GM23338 (cell line): ENCODE data around the gene MEI4. TPM values are rescaled to one million over a fixed set of nuclear protein-coding genes. Genes with fewer than 3 reads are reported as not detected.

Source experiments
- CTCF ChIP-seq, 2 experiments: fragments of 200-600 bp in 1 of 2; sonication (generic) in 1 of 2; conservative IDR thresholded peaks; 2 replicates each; pipeline versions ENCODE4 v1.5.1 to v1.6.1; 2016 to 2017; ENCODE audit warnings: antibody characterized with exemption in 2 of 2, low read depth in 2 of 2, mild to moderate bottlenecking in 2 of 2, moderate library complexity in 1 of 2
- EZH2phosphoT487 ChIP-seq: fragments of 200-600 bp; sonication (generic); IDR thresholded peaks from one replicate; pipeline ENCODE4 v1.8.1; 2018; ENCODE audit warnings: antibody characterized with exemption; ENCODE audit not compliant: unreplicated experiment
- JUNB ChIP-seq: IDR thresholded peaks from one replicate; pipeline ENCODE4 v1.6.1; 2016; ENCODE audit warnings: antibody characterized with exemption; ENCODE audit not compliant: unreplicated experiment
- NANOG ChIP-seq: IDR thresholded peaks from 2 replicates; pipeline ENCODE4 v1.6.1; 2016; ENCODE audit warnings: antibody characterized with exemption, borderline replicate concordance
- REST ChIP-seq: IDR thresholded peaks from one replicate; pipeline ENCODE4 v1.6.1; 2018; ENCODE audit warnings: antibody characterized with exemption; ENCODE audit not compliant: unreplicated experiment
- ZNF331 ChIP-seq: fragments of 250-450 bp; sonication (Bioruptor Pico); IDR thresholded peaks from 2 replicates; pipeline ENCODE4 v1.5.0; 2020; ENCODE audit warnings: low read depth, mild to moderate bottlenecking, moderate library complexity
- ZNF462 ChIP-seq: fragments of 250-450 bp; sonication (Bioruptor Pico); IDR thresholded peaks from 2 replicates; pipeline ENCODE4 v1.5.0; 2020; ENCODE audit warnings: mild to moderate bottlenecking, moderate library complexity
- polyA plus RNA-seq: library from polyadenylated mRNA; unstranded; fragments of >200 nt; fragmentation: Nextera tagmentation; extraction: Ambion mirVana; gene quantifications from 2 replicates; pipeline ENCODE4 v1.2.1, GENCODE V29; 2016
- total RNA-seq: library from RNA; depleted of rRNA; stranded (reverse); fragments of >200 nt; shearing (Covaris generic); gene quantifications from 2 replicates; pipeline ENCODE4 v1.2.3, GENCODE V29; 2014

Gene MEI4
- total and polyA plus RNA-seq, 2 experiments from 2014 or later = 0.23 to 0.63 TPM

GRCh38 chr6:77856391-77856790, 203.6 kb downstream of the MEI4 start (continued):
- TF ChIP-seq ZNF462 (CRISPR knock-in tag) (no peak), REST (no peak), JUNB (no peak), CTCF (conservative IDR thresholded peaks at IDR 0.05; ENCODE audit: low read depth in 2 of 2) (no peak), EZH2phosphoT487 (no peak), ZNF331 (CRISPR knock-in tag) (no peak), NANOG (no peak)
